ENCODE results near the gene ASB11. TPM values are rescaled to one million over a fixed set of nuclear protein-coding genes. Genes with fewer than 3 reads are reported as not detected.

The ASB11 gene, protein sequence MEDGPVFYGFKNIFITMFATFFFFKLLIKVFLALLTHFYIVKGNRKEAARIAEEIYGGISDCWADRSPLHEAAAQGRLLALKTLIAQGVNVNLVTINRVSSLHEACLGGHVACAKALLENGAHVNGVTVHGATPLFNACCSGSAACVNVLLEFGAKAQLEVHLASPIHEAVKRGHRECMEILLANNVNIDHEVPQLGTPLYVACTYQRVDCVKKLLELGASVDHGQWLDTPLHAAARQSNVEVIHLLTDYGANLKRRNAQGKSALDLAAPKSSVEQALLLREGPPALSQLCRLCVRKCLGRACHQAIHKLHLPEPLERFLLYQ
- total RNA-seq: under 1 TPM in 1 of 2 donors, not detected in 1; 0.52 TPM

DNA sequence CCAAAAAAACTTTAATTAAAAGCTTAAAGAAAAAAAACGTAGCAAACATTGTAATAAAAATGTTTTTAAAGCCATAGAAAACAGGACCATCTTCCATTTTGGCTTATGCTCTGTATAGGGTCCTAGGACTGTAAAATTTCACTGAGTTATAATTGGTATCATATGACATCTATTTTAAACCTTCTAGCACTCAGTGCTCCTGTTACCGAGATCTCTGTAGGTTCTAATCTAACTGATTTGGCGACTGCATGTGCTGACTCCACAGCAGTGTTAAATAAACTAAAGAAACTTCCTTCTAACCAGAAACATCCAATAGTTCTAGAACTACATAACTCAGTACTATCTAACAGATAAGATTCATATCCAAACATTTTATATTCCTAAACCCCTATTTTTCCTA, at the start of gene ASB11:
Gene ASB11, minus strand, starts transcription at position 132 of the 400 bp plus-strand sequence. Its CDS starts 35 bp downstream, at position 97.
- no peak for ATAC-seq
- peak within 1 kb of the TSS in 1 of 4 donors; percentile 34 for H3K27ac ChIP-seq
- DNase-seq: no peak
- peaks cover 2% of the 10 kb centered on the region for H3K4me1 ChIP-seq
- no peaks in the 10 kb centered on the region for H3K36me3 ChIP-seq (replicated peaks in 1 of 2; ENCODE audit: insufficient read depth in 1 of 2, low read depth in 2 of 2)
- intact Hi-C loops (cut with DNase I): no loop called here
- no peak for TF ChIP-seq POLR2A (IDR thresholded peaks at IDR 0.05)
- TF ChIP-seq, protein P1, sequence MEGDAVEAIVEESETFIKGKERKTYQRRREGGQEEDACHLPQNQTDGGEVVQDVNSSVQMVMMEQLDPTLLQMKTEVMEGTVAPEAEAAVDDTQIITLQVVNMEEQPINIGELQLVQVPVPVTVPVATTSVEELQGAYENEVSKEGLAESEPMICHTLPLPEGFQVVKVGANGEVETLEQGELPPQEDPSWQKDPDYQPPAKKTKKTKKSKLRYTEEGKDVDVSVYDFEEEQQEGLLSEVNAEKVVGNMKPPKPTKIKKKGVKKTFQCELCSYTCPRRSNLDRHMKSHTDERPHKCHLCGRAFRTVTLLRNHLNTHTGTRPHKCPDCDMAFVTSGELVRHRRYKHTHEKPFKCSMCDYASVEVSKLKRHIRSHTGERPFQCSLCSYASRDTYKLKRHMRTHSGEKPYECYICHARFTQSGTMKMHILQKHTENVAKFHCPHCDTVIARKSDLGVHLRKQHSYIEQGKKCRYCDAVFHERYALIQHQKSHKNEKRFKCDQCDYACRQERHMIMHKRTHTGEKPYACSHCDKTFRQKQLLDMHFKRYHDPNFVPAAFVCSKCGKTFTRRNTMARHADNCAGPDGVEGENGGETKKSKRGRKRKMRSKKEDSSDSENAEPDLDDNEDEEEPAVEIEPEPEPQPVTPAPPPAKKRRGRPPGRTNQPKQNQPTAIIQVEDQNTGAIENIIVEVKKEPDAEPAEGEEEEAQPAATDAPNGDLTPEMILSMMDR (IDR thresholded peaks at IDR 0.05): no peak
- no peaks in the 10 kb centered on the region for H3K27me3 ChIP-seq
- H3K4me3 ChIP-seq: no peak within 1 kb of the TSS
- WGBS, 2 donors: 40 to 45% methylated on average over 3 of the region's 3 CpGs
- no peaks in the 10 kb centered on the region for H3K9me3 ChIP-seq

DNA sequence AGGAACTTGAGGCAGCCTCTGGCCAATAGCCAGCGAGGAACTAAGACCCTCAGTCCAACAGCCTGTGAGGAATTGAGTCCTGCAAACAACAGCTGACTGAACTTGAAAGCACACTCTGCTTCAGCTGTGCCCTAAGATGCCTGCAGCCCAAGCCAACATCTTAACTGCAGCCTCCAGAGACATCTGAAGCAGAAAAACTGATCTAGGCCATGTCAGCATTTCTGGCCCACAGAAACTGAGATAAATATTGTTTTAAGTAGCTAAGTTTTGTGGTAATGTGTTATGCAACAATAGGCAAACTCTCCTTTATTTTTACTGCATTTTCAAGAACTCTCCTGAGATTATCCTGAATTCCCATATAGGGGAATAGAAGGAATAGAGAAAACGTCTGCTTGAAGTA, 44.3 kb upstream of the ASB11 start:
- Histone ChIP-seq H3K27ac (no peak overlapping the region), H3K4me3 (no peak overlapping the region), H3K9me3 (no peaks in the 10 kb centered on the region), H3K27me3 (no peaks in the 10 kb centered on the region), H3K36me3 (replicated peaks in 1 of 2; ENCODE audit: insufficient read depth in 1 of 2, low read depth in 2 of 2) (no peaks in the 10 kb centered on the region), H3K4me1 (no peaks in the 10 kb centered on the region)
- no peak for TF ChIP-seq POLR2A (IDR thresholded peaks at IDR 0.05)
- TF ChIP-seq, protein P1 (IDR thresholded peaks at IDR 0.05): no peak
- ATAC-seq (no peak), DNase-seq (no peak)
- intact Hi-C loops (cut with DNase I): loop anchor here (10.0 kb wide), 1 partner anchor 105 kb away; no protein-coding TSS in a partner anchor
- WGBS, 2 donors: 67 to 68% methylated on average over 1 to 2 of the region's 2 CpGs

DNA sequence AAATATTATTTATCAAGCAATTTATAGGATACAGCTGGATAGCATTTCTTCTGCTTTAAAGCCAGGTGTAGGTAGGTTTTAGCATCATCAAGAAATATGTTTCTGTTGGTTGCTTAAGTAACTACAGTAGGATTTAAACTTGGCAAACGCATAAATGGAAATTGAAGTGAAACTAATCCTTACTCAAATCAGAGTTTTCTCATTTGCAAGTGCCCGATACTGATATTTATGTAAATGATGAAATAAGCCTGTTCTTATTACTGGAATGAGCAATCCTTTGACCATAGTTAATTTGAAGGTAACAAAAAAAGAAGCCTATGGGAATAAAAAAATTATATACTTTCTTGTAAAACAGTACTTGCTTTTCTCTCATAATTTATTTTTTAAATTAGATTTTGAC, 43.1 kb upstream of the ASB11 start:
- Histone ChIP-seq H3K4me1 (no peaks in the 10 kb centered on the region), H3K27me3 (no peaks in the 10 kb centered on the region), H3K36me3 (replicated peaks in 1 of 2; ENCODE audit: insufficient read depth in 1 of 2, low read depth in 2 of 2) (no peaks in the 10 kb centered on the region), H3K27ac (no peak overlapping the region), H3K9me3 (no peaks in the 10 kb centered on the region), H3K4me3 (no peak overlapping the region)
- ATAC-seq (no peak), DNase-seq (no peak)
- intact Hi-C loops (cut with DNase I): loop anchor here (10.0 kb wide), 1 partner anchor 106 kb away; no protein-coding TSS in a partner anchor
- 77 to 82% methylated on average over 2 of the region's 2 CpGs for WGBS, 2 donors
- TF ChIP-seq POLR2A (IDR thresholded peaks at IDR 0.05): no peak
- TF ChIP-seq, protein P1 (IDR thresholded peaks at IDR 0.05): no peak

DNA sequence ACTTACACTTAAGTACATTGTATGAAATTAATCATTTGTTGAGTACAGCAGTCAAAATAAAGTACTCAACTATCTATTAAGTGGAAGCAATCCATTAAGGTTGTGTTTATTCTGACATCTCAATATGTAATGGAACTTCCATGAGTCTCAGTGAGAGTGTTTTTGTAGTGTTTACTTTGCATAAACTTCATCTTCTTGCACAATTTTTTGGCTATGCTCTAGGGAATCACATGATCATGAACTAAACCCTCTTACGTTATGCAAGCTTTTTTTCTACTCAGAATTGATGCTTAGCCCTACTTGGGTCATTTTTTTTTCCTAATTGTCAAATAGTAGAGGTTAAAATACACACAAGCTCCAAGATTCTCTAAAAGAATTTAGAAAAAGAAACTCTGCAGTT, 41.0 kb upstream of the ASB11 start:
- H3K4me3 ChIP-seq: no peak overlapping the region
- no peak overlapping the region for H3K27ac ChIP-seq
- no peaks in the 10 kb centered on the region for H3K27me3 ChIP-seq
- no peaks in the 10 kb centered on the region for H3K9me3 ChIP-seq
- no peaks in the 10 kb centered on the region for H3K4me1 ChIP-seq
- WGBS, 2 donors: 18 to 61% methylated on average over 1 of the region's 1 CpG
- DNase-seq (no peak), ATAC-seq (no peak)
- intact Hi-C loops (cut with DNase I): loop anchor here (10.0 kb wide), 1 partner anchor 108 kb away; no protein-coding TSS in a partner anchor
- H3K36me3 ChIP-seq (replicated peaks in 1 of 2; ENCODE audit: insufficient read depth in 1 of 2, low read depth in 2 of 2): no peaks in the 10 kb centered on the region
- TF ChIP-seq POLR2A (IDR thresholded peaks at IDR 0.05): no peak

DNA sequence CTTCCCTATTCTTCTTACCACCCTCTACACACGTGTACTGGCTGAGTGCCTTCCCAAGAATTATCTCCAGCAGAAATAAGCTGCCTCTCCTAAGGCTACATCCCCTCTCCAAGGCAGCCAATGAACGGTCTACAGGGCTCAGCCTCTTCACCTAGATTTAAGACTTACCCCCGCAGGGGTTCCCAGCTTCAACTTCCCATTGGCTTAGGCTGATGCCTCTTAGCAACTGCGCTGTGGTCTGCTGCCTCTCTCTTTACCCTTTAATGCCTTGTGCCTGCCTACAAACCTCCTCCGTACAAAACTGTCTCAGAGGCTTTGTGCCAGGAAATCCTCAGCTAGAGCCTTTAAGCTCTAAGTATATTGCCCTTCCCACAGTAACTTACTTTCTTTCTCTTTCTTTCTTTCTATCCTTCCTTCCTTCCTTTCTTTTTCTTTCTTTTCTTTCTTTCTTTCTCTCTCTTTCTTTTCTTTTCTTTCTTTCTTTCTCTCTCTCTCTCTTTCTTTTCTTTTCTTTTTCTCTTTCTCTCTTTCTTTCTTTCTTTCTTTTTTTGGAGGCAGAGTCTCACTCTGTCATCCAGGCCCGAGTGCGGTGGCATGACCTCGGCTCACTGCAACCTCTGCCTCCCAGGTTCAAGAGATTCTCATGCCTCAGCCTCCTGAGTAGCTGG, 35.0 kb upstream of the ASB11 start:
- Histone ChIP-seq H3K4me1 (no peaks in the 10 kb centered on the region), H3K36me3 (replicated peaks in 1 of 2; ENCODE audit: insufficient read depth in 1 of 2, low read depth in 2 of 2) (no peaks in the 10 kb centered on the region), H3K27ac (no peak overlapping the region), H3K9me3 (no peaks in the 10 kb centered on the region), H3K4me3 (no peak overlapping the region), H3K27me3 (no peaks in the 10 kb centered on the region)
- intact Hi-C loops (cut with DNase I): loop anchor here (10.0 kb wide), 1 partner anchor 114 kb away; no protein-coding TSS in a partner anchor
- 76 to 78% methylated on average over 5 to 8 of the region's 8 CpGs for WGBS, 2 donors
- no peak for ATAC-seq
- no peak for DNase-seq
- TF ChIP-seq, protein P1 (IDR thresholded peaks at IDR 0.05): no peak
- TF ChIP-seq POLR2A (IDR thresholded peaks at IDR 0.05): no peak
